Cardiac fibroblast (primary cell): ENCODE results near the gene ALKBH1.
A peak's percentile ranks its signal among the peaks of the same experiment; 100 is the strongest.
"Not testable (repeated sequence)": the region's sequence is repeated elsewhere in the genome, so short reads cannot be mapped to it uniquely, and the experiment has no call there.

ENCODE experiments used
- DNase-seq, 2 donors: peaks; one replicate each; pipeline versions ENCODE4 v3.0.0 to v3.0.0-alpha.2; 2010; ENCODE audit warnings: low read depth in 2 of 2
- H3K4me3 ChIP-seq, 2 donors: replicated peaks in 1 of 2; 1 replicate in 1 of 2; 2 replicates in 1 of 2; pipeline ENCODE4 v1.5.1; 2011; ENCODE audit warnings: low read depth in 2 of 2, low read length in 2 of 2, mild to moderate bottlenecking in 2 of 2, moderate library complexity in 1 of 2
- TF ChIP-seq, protein P1 (sequence below): IDR thresholded peaks from one replicate; pipeline ENCODE4 v1.5.1; 2011; ENCODE audit warnings: low read depth, mild to moderate bottlenecking, low read length, inconsistent platforms

ALKBH1 gene

DNA sequence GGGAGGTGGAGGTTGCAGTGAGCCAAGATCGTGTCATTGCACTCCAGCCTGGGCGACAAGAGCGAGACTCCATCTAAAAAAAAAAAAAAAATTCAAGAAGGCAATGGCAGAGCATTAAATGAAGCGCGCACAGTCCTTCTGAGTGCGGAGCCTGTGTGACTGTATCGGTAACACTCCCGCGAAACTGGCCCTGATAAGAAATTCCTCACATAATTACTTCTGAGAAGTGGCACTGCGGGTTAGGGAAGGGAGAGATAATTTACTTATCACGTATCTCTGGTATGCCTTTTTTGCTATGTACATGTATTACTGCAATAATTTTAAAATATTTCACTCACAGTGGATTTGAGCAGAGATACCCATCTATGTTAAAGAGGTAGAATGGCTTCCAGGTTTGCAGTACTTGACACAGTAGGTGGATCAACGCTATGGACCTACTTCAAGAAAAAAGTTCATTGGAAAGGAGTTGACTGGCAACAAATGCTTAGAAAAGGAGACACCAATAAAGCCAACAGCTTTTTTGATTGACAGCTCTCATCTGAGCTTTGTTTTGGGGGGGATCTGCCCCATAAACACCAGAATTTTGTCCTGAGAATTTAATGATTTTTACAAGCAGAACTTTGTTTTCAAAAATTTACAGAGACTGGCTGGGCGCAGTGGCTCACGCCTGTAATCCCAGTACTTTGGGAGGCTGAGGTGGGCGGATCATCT, 62.1 kb downstream of the ALKBH1 start:
- no peak overlapping the region for H3K4me3 ChIP-seq
- no peak for DNase-seq
- TF ChIP-seq, protein P1, sequence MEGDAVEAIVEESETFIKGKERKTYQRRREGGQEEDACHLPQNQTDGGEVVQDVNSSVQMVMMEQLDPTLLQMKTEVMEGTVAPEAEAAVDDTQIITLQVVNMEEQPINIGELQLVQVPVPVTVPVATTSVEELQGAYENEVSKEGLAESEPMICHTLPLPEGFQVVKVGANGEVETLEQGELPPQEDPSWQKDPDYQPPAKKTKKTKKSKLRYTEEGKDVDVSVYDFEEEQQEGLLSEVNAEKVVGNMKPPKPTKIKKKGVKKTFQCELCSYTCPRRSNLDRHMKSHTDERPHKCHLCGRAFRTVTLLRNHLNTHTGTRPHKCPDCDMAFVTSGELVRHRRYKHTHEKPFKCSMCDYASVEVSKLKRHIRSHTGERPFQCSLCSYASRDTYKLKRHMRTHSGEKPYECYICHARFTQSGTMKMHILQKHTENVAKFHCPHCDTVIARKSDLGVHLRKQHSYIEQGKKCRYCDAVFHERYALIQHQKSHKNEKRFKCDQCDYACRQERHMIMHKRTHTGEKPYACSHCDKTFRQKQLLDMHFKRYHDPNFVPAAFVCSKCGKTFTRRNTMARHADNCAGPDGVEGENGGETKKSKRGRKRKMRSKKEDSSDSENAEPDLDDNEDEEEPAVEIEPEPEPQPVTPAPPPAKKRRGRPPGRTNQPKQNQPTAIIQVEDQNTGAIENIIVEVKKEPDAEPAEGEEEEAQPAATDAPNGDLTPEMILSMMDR, result no peak

DNA sequence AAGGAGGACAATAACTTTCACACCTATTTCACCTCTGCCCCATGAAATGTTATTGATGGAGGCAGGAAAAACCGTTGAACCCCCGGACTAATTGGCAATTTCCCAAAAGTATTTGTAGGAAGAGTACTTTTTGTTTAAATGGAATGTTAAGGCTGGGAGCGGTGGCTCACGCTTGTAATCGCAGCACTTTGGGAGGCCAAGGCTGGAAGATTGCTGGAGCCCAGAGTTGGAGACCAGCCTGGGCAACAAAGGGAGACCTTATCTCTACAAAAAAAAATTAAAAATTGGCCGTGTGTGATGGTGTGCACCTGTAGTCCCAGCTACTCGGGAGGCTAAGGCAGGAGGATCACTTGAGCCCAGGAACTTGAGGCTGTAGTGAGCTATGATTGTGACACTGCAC, 65.4 kb downstream of the ALKBH1 start:
- DNase-seq, result no peak
- TF ChIP-seq, protein P1, result no peak
- peak overlapping the region; percentile 42 for H3K4me3 ChIP-seq

DNA sequence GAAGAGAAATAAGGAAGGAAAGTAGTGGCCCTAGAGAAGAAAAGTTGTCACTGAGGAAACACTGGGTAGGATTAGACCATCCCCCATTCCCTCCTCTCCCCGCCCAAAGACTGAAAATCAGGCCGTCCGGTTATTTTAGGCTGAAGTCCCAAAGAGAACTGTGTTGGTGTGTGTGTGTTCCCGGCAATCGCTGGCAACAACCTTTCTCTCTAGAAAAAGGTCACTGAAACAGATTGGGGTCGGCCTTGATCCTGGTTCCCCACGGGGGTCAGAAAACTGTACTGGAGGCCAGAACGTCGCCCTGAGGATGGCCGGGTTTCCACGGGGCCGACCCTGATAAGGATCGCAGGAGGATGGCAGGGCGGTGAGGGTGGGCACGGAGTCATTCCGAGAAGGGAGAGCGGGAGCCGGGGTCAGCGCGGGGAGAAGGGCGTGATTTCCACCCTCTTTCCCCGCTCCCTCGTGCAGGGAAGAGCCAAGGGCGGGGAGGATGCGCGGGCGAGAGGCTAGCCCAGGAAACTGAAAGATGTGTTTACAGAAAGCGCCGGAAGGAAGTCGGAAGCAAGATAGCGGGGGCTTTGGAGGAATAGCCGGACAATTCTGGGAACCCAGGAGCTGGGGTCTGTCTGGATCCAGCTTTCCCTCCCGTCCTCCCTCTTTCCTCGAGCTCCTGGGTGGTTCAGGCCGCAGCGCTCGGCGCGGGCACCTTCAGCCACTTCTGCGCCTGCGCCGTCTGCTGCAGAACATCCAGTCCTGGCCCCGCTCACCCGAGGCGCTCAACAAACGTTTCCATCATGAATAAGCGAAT, 66.1 kb downstream of the ALKBH1 start:
- DNase-seq, result peak; percentile 82
- TF ChIP-seq, protein P1, result no peak
- H3K4me3 ChIP-seq, result peak overlapping the region; percentile 42

DNA sequence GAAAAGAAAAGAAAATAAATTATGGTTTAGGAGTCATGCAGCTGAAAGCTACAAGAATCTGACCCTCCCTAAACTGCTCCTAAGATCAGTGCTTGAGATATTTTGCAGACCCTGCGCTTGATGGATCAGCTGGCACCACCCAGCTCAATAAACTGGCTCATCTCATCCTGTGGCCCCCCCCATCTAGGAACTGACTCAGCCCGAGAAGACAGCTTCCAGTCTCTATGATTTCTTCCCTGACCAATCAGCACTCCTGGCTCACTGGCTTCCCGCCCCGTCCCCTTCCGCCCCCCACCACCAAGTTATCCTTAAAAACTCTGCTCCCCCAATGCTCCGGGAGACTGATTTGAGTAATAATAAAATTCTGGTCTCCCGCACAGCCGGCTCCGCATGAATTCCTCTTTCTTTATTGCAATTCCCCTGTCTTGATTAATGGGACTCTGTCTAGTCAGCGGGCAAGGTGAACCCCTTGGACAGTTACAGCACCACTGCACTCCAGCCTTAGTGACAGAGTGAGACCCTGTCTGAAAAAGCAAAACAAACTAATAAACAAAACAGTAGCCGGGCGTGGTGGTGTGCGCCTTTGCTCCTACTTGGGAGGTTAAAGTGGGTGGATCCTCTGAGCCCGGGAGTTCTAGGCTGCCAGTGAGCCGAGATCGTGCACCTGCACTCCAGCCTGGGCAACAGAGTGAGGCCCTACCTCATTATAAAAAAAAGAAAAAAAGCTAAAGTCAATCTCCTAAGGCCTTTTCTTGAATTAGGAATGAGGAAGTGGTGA, 66.9 kb downstream of the ALKBH1 start:
- no peak overlapping the region for H3K4me3 ChIP-seq
- TF ChIP-seq, protein P1, result no peak
- DNase-seq, result peak in 1 of 2 donors; percentile 5

DNA sequence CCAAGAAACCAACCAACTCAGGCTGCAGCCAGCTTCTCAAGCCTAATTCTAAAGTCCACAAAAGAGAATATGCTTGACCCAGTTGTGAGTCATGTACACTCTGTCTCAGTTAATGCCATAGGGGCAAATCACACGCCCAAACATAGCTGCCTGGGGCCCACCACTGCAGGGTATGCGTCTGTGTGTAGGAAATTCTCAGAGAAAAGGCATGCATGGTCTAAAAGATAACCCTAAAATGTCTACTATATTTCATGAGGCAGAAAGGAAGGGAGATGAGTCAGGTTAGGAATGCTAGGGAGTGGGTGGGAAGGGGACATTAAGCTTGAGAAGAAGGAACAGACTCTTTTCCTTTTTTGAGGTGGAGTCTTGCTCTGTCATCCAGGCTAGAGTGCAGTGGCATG, 69.1 kb downstream of the ALKBH1 start:
- DNase-seq, result peak; percentile 63 to 88
- TF ChIP-seq, protein P1, result no peak
- H3K4me3 ChIP-seq, result no peak overlapping the region

DNA sequence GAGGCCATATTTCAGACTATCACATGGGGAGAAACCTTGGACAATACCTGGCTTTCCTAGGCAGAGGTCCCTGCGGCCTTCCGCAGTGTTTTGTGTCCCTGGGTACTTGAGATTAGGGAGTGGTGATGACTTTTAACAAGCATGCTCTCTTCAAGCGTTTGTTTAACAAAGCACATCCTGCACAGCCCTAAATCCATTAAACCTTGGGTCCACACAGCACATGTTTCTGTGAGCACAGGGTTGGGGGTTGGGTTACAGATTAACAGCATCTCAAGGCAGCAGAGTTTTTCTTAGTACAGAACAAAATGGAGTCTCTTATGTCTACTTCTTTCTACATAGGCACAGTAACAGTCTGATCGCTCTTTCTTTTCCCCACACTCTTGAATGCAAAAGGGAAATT, 72.0 kb downstream of the ALKBH1 start:
- DNase-seq, H3K4me3 ChIP-seq: not testable (repeated sequence)

DNA sequence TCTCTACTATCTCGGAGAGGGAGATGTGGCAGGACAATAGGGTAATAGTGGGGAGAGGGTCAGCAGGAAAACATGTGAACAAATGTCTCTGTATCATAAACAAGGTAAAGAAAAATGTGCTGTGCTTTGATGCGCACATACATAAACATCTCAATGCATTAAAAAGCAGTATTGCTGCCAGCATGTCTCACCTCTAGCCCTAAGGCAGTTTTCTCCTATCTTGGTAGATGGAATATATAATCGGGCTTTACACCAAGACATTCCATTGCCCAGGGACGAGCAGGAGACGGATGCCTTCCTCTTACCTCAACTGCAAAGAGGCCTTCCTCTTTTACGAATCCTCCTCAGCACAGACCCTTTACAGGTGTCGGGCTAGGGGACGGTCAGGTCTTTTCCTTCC, 72.4 kb downstream of the ALKBH1 start:
- H3K4me3 ChIP-seq, DNase-seq: not testable (repeated sequence)
